ENCODE measurements around the gene FGFRL1.
"Not testable (repeated sequence)": the region's sequence is repeated elsewhere in the genome, so short reads cannot be mapped to it uniquely, and the experiment has no call there.

Gene FGFRL1

DNA sequence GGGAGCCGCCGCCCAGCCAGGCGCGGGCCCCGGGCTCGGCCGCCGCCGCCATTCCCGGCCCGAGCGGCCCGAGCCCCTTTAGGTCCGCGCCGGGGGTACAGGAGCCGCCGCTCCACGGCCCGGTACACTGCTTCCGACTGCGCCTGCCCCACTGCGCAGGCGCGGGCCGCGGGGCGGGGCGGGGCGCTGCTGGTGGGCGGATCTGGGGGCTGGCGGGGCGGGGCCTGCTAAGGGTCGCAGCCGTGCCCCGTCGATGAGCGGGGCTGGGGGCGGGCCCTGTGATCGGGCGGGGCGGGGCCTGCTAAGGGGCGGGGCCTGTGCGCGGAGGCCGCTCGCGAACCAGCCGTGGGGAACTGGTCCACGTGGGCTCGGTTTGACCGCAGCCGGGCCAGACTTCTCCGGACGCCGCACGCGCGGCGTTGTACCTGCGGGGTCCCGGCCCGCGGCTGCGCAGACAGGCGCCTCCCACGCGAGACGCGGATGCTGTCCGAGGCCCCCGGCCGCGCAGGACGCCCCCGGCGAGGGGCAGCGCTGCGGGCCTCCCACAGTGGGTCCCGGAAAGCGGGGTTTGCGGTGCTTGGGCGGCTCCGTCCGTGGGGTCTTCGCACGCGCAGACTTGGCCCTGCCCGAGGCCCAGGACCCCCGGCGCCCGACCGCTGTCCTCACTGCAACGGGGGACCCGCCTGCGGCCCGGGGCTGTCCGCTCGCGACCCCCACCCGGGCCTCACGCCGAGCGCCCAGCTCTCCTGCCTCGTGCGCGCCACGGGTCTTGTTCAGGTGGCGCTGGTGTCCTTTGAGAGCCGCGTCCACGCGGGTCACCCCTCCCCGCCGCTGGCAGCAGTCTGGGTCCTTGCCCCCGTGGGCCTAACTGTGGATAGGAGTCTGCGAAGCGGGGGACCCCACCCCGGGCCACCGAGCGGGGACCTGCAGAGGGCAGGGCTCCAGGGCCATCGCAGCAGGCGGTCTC is 37.7 kb upstream of the FGFRL1 start, which contains the start of gene DGKQ:
DGKQ (minus strand) TSS at position 139 of the 967 bp plus-strand sequence; CDS start at position 52, 87 bp downstream.
- peak; percentile 51 for DNase-seq

- DNase-seq = no peak
Observed at GRCh38 chr4:974668-975067, 36.8 kb upstream of the FGFRL1 start.

DNA sequence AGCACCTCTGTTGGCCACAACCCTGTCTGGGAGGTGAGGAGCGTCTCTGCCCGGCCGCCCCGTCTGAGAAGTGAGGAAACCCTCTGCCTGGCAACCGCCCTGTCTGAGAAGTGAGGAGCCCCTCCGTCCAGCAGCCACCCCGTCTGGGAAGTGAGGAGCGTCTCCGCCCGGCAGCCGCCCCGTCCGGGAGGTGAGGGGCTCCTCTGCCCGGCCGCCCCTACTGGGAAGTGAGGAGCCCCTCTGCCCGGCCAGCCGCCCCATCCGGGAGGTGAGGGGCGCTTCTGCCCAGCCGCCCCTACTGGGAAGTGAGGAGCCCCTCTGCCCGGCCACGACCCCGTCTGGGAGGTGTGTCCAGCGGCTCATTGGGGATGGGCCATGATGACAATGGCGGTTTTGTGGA is 35.4 kb upstream of the FGFRL1 start:
- not testable (repeated sequence) for DNase-seq

DNA sequence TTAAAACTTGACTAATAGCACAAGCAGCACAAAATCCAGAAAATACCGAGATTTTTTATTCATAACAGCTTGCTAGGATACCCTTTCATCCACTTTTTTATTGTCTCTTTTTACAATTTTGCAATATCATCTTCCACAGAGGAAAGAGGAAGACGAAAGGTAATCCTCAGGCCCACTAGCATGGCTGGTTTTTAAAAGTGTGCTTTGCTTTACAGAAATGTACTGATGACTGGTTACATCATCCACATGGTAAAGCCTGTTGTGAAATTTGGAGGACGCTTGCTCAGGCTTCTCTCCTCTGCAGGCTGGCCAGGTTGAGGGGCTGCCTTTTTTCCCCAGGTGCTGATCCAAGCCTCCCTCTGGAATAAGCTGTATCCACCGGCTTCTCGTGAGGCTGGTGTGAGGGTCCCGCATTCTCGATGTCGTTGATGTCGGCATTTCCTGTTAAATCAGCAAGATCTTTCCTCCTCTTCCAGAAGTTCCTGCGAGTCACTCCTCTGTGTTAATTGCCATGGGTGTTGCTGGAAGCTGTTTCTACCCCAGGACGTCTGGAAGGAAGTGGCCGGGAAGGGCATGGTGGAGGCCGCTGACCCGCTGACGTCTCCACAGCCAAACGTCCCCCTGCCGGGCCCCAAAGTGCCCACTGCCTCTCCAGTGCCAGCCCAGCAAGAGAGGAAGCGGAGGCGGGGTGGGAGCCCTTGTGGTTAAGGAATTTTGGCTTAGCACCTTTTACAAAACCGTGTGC is 32.3 kb upstream of the FGFRL1 start:
- no peak for DNase-seq

DNA sequence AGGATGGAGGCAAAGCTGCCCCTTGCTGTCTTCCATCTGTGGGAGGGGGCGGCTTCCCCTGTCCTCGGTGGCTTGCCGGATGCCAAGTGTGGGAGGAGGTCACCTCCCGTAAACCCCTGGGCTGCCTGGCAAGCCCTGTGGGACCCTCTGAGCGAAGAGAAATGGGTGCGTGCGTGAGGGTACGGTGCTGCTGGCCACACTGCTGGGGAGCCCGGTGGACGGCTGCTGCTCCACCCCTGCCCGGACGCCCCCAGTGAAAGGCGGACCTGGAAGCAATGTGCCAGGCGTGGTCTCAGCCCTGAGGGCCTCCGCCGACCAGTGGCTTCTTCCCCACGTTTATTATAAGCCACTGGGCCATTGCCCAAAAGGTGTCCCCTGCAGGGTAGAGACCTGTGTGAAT is 29.1 kb upstream of the FGFRL1 start:
- DNase-seq = no peak

- DNase-seq = no peak
Observed at GRCh38 chr4:982814-983213, 28.6 kb upstream of the FGFRL1 start.

DNA sequence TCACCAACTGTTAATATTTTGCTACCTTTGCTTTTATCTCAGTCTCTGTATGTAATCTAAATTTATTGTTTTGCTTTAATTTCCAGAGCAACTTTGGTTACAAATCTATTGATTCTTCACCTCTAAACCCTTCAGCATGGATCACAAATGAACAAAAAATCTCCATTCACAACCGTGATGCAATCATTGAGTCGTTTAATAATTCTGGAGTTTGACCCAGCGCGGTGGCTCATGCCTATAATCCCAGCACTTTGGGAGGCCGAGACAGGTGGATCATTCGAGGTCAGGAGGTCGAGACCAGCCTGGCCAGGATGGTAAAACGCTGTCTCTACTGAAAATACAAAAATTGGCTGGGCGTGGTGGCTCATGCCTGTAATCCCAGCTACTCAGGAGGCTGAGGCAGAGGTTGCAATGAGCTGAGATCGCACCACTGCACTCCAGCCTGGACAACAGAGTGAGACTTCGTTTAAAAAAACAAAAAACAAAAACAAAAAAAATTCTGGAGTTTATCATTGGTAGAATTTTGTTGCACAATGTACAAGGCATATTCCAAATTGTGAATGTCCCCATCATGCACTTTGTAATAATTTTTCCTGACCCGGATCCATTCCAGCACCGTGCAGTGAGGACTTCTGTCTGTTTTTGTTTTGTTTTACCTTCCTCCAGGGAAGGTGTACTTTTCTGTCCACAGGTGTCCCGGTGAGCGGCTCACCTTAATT is 26.9 kb upstream of the FGFRL1 start:
- DNase-seq = no peak

GRCh38 chr4:985123-985830 is 26.1 kb upstream of the FGFRL1 start:
- DNase-seq = no peak

DNA sequence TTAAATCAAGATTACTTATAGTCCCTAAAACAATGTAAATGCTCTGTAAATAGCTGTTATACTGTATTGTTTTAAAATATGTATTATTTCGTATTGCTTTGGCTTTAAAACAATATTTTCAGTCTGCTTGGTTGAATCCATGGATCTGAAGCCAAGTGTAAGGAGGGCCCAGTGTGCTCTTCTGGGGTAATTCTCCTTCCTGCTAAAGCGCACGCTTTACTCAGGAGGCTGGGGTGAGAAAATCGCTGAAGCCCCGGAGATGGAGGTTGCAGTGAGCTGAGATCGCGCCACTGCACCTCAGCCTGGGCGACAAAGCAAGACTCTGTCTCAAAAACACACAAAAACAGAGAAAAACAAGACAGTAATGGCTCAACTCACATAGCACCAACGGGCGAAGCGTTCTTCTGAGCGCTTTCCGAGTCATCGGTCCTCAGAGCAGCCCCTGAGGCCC is 25.0 kb upstream of the FGFRL1 start:
- DNase-seq = no peak

- no peak for DNase-seq
Observed at GRCh38 chr4:986879-987623, 24.4 kb upstream of the FGFRL1 start, which contains the start of gene IDUA. Gene IDUA, plus strand, starts transcription at chr4:987044. Its CDS starts 41 bp downstream, at chr4:987085.

GRCh38 chr4:987624-988513 is 23.6 kb upstream of the FGFRL1 start:
- no peak for DNase-seq

DNA sequence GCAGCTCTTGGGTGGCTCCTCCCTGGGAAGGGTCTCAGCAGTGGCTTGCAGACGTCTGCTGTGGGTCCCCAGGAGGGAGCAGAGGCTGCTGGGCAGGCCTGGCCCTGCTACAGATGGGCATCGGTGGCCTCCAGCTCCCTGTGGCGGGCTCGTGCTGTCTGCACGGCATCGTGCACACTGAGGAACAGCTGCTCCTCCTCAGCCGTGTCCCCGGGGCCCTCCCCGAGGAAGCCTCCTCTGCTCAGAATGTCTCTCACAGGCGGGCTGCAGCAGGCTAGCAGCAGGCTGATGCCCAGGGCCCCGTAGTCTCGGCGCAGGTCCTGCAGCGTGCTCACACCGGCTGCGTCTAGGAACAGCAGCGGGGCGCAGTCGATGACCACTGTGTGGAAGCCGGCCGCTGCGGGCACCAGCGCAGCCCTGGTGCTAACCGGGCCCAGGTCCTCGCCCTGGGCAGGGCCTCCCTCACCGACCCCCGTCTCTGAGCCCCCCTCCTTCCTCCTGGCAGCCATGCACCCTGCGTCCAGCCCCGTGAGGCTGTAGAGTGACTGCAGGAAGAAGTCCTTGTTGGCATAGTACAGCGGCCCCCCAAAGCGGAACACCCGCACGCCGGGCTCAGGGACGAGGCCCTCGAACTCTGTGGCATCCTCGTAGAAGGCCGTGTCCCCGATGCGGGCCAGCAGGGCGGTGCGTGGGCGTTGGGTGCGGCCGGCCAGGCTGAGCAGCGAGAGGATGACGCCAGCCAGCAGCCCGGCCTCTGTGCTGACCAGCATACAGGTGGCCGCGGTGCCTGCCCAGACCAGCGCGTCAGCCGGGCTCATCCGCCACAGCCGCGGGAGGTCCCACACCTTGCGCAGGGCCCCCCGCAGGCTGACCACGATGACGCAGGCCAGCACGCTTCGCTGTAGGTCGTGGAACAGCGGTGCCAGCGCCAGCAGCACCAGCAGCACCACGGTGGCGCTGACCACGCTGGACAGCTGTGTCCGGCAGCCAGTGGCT is 22.4 kb upstream of the FGFRL1 start:
- no peak for DNase-seq

- no peak for DNase-seq
Observed at GRCh38 chr4:989722-990471, 21.5 kb upstream of the FGFRL1 start.

DNA sequence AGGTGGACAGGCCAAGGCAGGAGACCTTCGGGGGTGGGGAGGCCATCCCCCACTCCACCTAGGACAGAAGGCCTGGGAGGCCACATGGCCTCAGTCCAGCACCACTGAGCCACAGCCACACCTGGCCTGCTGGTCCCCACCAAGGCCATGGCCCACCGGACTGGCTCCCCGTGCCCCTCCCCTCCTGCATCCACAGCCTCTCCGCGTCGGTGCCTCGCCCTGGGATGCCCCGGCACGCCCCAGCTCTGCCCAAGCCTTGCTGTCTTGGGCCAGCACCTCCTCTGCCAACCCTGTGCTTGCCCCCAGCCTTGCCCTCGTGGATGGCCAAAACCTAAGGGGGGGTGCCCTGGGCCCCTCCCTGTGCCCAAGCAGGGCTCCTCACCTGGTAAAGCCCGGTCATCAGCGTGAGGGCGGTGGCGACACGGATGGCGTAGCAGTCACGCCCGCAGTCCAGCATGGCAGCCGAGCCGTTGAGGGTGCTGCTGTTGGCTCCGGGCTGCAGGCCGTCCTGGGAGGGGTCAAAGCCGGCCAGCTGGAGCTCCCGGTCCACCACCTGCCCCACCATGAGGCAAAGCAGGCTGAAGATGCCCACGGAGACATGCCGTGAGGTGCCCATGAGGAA is 20.6 kb upstream of the FGFRL1 start:
- no peak for DNase-seq

DNA sequence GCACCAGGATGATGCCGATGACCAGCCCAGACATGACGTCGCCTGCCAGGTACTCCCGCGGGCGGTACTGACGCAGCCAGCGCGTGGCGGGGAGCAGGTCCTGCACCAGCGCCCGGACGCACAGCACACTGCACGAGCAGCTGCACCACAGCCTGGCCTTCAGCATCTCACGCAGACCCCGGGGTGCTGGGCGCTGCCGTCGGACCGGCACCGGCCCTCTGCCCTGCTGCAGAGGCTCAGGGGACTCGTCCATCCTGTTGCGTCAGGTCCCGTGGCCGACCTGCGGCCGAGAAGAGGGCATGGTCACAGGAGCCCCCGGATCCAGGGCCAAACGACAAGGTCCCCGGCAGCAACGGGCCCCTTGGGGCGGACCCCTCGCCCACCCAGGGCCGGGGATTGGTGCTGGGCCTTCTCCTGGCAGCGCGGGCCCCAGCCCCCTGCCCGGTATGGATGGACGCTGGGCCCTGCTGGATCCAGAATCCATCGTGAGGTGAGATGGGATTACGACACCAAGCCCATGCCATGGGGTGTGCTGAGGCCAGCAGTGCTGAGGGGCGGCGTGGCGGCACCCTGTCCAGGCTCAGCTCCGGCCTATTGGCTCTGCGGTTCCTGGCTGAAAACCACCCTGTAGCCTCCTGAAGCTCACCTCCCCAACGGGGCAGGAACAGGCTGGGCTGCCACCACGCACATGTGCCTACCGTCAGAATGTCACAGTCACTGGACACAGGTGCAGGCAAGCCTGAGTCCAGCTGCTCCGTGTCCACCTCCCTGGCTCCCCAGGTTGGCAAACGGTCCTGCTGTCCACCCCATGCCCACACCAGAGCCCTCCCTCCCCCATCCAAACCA is 19.8 kb upstream of the FGFRL1 start:
- DNase-seq = no peak

DNA sequence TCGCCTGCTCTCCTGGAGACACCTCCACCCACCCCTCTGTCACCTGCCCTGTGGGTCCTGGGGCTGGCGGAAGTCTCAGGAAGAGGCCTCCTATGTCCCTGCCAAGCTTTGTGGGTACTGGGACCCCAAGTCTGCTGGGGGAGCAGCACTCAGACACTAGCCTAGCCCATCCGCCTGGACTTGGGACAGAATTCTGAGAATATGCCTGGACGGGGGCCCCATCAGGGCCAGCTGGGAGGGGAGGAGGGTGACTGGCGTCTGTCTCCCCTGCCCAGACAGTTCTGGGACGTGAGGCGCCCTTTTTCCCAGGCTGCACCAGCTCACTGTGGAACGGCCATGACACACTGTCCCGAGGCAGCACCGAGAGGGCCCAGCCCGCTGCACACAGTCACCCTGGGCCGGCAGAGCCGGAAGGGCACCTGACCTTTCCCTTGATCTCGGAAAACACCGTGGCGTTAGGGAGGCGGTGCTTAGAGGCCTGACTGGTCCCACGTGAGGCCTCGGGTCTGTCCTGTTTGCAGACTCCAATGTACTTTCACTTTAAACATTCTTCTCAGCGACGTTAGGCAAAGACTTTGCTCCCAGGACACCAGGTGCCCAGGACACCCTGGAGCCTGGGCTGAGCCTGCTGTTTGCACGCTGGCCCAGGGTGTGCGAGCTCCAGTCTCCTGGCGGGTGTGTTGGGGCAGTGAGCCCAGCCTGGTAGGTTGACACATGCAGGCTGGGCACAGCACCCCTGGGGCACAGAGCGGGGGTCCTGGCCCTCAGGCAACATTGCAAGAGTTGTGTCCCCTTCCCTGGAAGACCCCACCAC is 18.9 kb upstream of the FGFRL1 start:
- DNase-seq = no peak
